ENCODE measurements around the gene SFXN1.

- TF ChIP-seq EZH2 (IDR thresholded peaks at IDR 0.05; ENCODE audit: insufficient read depth, low read length) (no peak), CTCF (IDR thresholded peaks at IDR 0.05; ENCODE audit: insufficient read depth, low read depth, low read length) (no peak)
Measured at GRCh38 chr5:175567954-175568353, 89.6 kb downstream of the SFXN1 start.
